ENCODE data around the gene AKAP13. TPM values are rescaled to one million over a fixed set of nuclear protein-coding genes. Genes with fewer than 3 reads are reported as not detected.
"Not testable (repeated sequence)": the region's sequence is repeated elsewhere in the genome, so short reads cannot be mapped to it uniquely, and the experiment has no call there.

Gene AKAP13
- total RNA-seq, 1 experiment from 2014 or later, result 36.4 TPM

- not testable (repeated sequence) for H3K9me3 ChIP-seq, DNase-seq, H3K27me3 ChIP-seq, H3K4me3 ChIP-seq, H3K36me3 ChIP-seq
These were observed 33.8 kb upstream of the AKAP13 start for GRCh38 chr15:85346462-85347084.

DNA sequence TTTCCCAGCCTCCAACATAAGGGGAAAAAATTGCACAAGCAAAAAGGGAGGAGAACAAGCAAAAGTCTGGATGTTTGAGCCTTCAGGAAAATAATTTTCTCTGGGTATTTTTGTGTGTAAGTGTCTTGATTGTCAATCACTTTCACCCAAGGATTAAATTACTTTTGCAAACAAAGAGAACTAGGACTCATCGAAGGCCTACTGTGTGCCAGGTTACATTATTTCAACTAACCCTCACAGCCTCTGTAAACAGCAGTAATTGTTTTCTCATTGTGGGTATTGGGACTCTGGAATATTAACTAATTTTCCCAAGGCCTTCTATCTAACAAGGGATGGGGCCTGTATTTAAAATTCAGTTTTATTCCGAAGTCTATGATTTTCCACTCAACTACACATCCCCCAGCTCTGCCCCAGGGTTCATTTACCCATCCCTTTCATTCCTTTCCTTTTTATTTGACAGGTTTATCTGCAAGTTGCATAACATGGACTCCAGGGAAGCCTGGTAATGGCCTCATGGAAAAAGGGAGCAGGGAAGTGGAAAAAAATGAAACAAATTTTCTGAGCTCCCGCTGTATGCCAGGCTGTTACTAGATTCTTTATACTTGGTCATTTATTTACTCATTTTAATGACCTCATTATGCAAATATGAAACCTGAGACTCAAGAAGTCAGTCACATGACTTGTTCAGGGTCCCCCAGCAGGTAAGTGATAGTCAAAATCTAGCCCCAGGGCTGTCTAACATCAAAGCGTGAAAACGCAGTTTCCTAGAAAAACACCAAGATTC is 32.9 kb upstream of the AKAP13 start:
- not testable (repeated sequence) for DNase-seq, H3K36me3 ChIP-seq, H3K9me3 ChIP-seq, H3K4me3 ChIP-seq, H3K27me3 ChIP-seq

GRCh38 chr15:85348048-85348766 is 32.2 kb upstream of the AKAP13 start:
- DNase-seq, H3K27me3 ChIP-seq, H3K36me3 ChIP-seq, H3K4me3 ChIP-seq, H3K9me3 ChIP-seq: not testable (repeated sequence)

DNA sequence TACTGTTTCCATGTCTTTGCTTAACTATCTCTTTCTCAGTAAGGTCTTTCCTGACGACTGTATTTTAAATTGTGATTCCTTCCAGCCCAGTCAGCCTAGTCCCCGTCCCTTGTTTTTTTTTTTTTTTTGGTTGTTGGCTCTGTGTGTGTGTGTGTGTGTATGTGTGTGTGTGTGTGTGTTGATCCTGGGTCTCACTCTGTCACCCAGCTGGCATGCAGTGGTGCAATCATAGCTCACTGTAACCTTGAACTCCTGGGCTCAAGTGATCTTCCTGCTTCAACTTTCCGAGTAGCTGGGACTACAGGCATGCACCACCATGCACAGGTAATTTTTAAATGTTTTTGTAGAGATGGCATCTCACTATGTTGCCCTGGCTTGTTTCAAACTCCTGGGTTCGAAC is 31.3 kb upstream of the AKAP13 start:
- H3K9me3 ChIP-seq, H3K36me3 ChIP-seq, DNase-seq, H3K27me3 ChIP-seq, H3K4me3 ChIP-seq: not testable (repeated sequence)

DNA sequence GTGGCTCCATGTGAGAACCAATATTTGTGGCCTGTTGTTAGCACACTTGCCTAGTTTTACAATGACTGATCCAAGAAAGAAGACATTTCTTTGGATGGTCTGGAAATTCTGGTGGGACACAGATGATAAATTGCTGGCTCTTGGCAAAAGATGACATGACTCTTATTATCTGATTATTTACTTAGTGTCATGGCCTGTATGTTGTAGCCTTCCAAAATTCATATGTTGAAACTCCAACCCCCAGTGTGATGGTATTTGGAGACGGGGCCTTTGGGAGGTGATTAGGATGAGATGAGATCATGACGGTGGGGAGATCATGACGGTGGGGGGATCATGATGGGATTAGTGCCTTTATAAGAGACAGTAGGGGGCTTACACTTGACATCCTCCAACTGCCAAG is 30.0 kb upstream of the AKAP13 start:
- DNase-seq, result no peak
- no peaks in the 10 kb centered on the region for H3K36me3 ChIP-seq
- H3K27me3 ChIP-seq, result no peaks in the 10 kb centered on the region
- no peaks in the 10 kb centered on the region for H3K9me3 ChIP-seq
- H3K4me3 ChIP-seq, result no peak overlapping the region

GRCh38 chr15:85351501-85351900 is 28.9 kb upstream of the AKAP13 start:
- not testable (repeated sequence) for H3K9me3 ChIP-seq, DNase-seq, H3K4me3 ChIP-seq, H3K27me3 ChIP-seq, H3K36me3 ChIP-seq

DNA sequence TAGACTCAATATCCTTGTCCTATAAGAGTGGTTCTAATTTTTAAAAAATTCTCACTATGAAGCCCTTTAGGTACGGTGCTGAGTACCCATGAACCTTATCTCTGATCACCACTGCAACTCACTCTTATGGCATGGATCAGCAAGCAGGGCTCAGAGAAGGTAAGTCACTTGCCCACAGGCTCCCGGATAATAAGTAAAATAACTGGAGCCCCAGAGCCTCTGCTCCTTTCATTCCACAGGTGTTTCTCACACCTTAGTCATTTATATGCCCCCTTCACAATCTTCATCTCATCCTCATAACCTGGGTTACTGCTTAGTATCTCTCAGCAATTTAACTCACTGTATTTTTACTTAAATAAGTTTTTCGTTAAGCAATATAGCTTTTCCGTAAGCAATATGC is 28.4 kb upstream of the AKAP13 start:
- H3K9me3 ChIP-seq, result no peaks in the 10 kb centered on the region
- H3K36me3 ChIP-seq, result no peaks in the 10 kb centered on the region
- DNase-seq, result no peak
- no peak overlapping the region for H3K4me3 ChIP-seq
- H3K27me3 ChIP-seq, result no peaks in the 10 kb centered on the region

DNA sequence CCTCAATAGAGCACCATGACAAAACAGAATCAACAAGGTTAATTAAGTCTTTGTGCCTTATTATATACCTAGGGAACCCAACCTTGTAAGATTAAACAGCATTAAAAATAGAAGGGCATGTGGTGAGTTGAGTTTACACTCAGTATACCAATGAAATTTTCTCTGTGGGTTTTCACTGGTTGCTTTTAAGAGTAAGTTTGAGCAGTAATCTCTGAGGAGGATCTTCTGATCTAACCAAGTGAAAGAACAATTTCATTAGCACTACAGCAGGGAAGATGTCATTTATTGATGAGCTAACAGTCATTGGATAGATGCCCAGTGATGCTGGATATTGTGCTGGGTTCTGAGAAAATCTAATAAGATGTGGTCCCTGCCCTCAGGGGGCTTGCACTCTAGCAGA is 26.9 kb upstream of the AKAP13 start:
- H3K27me3 ChIP-seq, result no peaks in the 10 kb centered on the region
- H3K9me3 ChIP-seq, result no peaks in the 10 kb centered on the region
- no peak overlapping the region for H3K4me3 ChIP-seq
- H3K36me3 ChIP-seq, result no peaks in the 10 kb centered on the region
- no peak for DNase-seq

DNA sequence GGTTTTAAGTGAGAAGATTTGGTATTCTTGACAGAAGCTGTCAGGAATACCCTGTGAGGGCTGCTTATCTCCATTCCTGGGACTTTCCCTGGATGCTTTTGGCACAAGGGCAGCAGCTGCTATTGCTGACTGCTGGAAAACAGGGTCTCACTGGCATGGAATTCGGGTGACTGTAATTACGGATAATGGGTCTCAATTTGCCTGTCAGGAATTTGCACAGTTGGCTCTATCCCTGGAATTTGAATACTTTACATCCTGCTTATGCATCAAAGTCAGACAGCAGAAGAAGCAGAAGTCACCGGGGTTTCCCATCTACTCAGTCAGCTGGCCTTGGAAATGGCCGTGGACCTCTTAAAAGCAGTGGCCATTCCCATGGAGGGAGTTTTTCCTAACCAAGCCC is 25.9 kb upstream of the AKAP13 start:
- peak; percentile 82 for DNase-seq
- Histone ChIP-seq H3K36me3 (no peaks in the 10 kb centered on the region), H3K9me3 (no peaks in the 10 kb centered on the region), H3K27me3 (no peaks in the 10 kb centered on the region), H3K4me3 (no peak overlapping the region)

- H3K36me3 ChIP-seq, result no peaks in the 10 kb centered on the region
- no peaks in the 10 kb centered on the region for H3K9me3 ChIP-seq
- H3K27me3 ChIP-seq, result no peaks in the 10 kb centered on the region
- no peak overlapping the region for H3K4me3 ChIP-seq
- DNase-seq, result no peak
These were observed 25.5 kb upstream of the AKAP13 start for GRCh38 chr15:85354948-85355347.

DNA sequence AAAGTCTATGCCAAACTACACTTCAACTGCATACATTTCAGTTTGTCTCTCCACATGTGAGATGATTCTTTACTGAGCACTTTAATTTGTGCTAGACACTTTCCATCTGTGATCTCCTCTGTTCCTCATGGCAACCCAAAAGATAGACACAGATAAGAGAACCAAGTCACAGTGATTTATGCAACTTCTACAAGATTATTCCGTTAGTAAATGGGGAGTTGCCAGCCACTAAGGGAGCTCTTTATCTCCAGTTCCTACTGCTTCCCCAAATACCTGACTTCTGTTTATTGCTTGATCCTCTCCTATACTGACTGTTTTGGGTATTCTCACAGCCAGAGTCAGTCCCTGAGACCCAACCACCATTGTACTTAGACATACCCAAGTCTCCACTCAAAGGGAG is 24.1 kb upstream of the AKAP13 start:
- no peaks in the 10 kb centered on the region for H3K27me3 ChIP-seq
- no peak overlapping the region for H3K4me3 ChIP-seq
- no peak for DNase-seq
- H3K36me3 ChIP-seq, result no peaks in the 10 kb centered on the region
- H3K9me3 ChIP-seq, result no peaks in the 10 kb centered on the region

DNA sequence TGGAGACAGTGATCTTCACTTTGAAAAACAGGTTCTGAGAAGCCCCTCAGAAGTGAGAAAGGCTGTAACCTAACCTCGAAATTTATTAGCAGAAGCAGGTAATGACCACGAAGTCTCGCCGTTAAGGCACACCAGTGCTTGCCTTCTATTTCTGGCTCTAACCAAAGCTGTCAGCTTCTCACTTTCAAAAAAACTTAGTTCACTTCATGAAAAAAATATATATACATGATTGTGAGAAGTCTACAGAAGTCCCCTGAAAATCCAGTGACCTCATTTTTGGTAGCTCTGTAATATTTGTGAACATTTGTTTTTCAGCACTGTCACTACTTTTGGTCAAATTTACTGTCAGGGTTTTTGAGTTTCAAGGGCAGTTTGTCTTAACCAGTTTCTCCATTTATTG is 19.1 kb upstream of the AKAP13 start:
- H3K9me3 ChIP-seq, result no peaks in the 10 kb centered on the region
- DNase-seq, result no peak
- H3K27me3 ChIP-seq, result no peaks in the 10 kb centered on the region
- H3K4me3 ChIP-seq, result no peak overlapping the region
- H3K36me3 ChIP-seq, result no peaks in the 10 kb centered on the region

DNA sequence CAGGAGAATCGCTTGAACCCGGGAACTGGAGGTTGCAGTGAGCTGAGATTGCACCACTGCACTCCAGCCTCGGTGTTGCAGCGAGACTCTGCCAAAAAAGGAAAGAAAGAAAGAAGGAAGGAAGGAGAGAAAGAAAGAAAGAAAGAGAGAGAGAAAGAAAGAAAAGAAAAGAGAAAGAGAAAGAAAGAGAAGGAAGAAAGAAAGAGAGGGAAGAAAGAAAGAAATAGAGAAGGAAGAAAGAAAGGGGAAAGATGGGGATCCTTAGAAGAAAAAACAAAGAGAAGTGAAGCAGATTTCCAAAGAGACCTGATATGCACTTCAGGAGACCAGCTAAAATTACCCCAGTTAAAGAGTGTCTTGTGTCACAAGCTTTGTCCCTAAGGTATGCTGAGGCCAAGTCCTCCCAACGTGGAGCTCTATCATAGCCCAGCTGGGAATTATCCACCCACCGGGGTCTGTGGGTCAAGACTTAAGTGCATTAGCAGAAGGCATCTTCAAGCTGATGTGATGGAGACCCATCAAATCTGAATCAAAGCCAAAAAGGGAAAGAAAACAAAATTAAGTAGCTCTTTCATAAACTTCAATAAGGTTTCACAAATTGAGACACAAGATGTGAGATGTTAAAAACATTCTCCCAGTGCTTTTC is 17.8 kb upstream of the AKAP13 start:
- no peaks in the 10 kb centered on the region for H3K27me3 ChIP-seq
- no peak for DNase-seq
- no peaks in the 10 kb centered on the region for H3K9me3 ChIP-seq
- H3K36me3 ChIP-seq, result no peaks in the 10 kb centered on the region
- no peak overlapping the region for H3K4me3 ChIP-seq

GRCh38 chr15:85365980-85366379 is 14.4 kb upstream of the AKAP13 start:
- Histone ChIP-seq H3K27me3 (no peaks in the 10 kb centered on the region), H3K36me3 (no peaks in the 10 kb centered on the region), H3K4me3 (no peak overlapping the region), H3K9me3 (no peaks in the 10 kb centered on the region)
- DNase-seq, result no peak

DNA sequence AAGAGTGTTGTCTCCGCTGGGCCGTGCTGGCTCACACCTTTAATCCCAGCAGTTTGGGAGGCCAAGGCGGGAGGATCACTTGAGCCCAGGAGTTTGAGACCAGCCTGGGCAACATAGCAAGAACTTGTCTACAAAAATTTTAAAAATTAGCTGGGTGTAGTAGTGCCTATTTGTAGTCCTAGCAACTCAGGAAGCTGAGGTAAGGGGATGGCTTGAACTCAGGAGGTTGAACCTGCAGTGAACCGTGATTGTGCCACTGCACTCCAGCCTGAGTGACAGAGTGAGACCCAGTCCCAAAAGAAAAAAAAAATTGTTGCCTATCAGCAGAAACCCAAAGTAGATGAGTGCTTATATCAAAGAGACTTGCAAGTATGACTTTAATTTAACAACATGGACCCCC is 12.7 kb upstream of the AKAP13 start:
- no peaks in the 10 kb centered on the region for H3K27me3 ChIP-seq
- no peak for DNase-seq
- no peak overlapping the region for H3K4me3 ChIP-seq
- no peaks in the 10 kb centered on the region for H3K9me3 ChIP-seq
- H3K36me3 ChIP-seq, result no peaks in the 10 kb centered on the region

- Histone ChIP-seq H3K27me3 (no peaks in the 10 kb centered on the region), H3K36me3 (no peaks in the 10 kb centered on the region), H3K9me3 (no peaks in the 10 kb centered on the region), H3K4me3 (no peak overlapping the region)
- no peak for DNase-seq
These were observed 5.6 kb upstream of the AKAP13 start for GRCh38 chr15:85374831-85375230.

GRCh38 chr15:85377269-85377668 is 3.1 kb upstream of the AKAP13 start:
- no peaks in the 10 kb centered on the region for H3K9me3 ChIP-seq
- H3K27me3 ChIP-seq, result no peaks in the 10 kb centered on the region
- no peak for DNase-seq
- H3K36me3 ChIP-seq, result no peaks in the 10 kb centered on the region; the same call in 1 of the 2 replicates
- no peak overlapping the region for H3K4me3 ChIP-seq
